GM10248 (cell line): ENCODE measurements around the gene ANKRD30B.
"Not testable (repeated sequence)": the region's sequence is repeated elsewhere in the genome, so short reads cannot be mapped to it uniquely, and the experiment has no call there.

Experiments
- CTCF ChIA-PET: fragments of 300-600 bp; sonication (Branson Sonifier 250); formaldehyde crosslinking; extraction: SDS; loops from one replicate; lab custom pipeline; 2021; ENCODE audit warnings: antibody characterized with exemption; lab: Yijun Ruan, JAX
- POLR2A ChIA-PET: fragments of 350-650 bp; sonication (Branson Sonifier 250); formaldehyde crosslinking; extraction: SDS; loops from one replicate; lab custom pipeline; 2020; ENCODE audit warnings: antibody characterized with exemption; lab: Yijun Ruan, JAX
- DNase-seq: peaks from one replicate; pipeline ENCODE4 v3.0.0; 2012; ENCODE audit errors: extremely low spot score
- CTCF ChIP-seq: IDR thresholded peaks from 2 replicates; pipeline ENCODE4 v1.5.1; 2012; ENCODE audit warnings: mild to moderate bottlenecking, low read depth; ENCODE audit errors: extremely low read depth, missing control alignments, control extremely low read depth

Gene ANKRD30B

GRCh38 chr18:14768241-14768640 lies 20.3 kb downstream of the ANKRD30B start:
- no peak for DNase-seq
- ChIA-PET POLR2A (no interaction called here), CTCF (no interaction called here)
- no peak for TF ChIP-seq CTCF

GRCh38 chr18:14769381-14769780 lies 21.4 kb downstream of the ANKRD30B start:
- TF ChIP-seq CTCF, result no peak
- POLR2A ChIA-PET, result no interaction called here
- CTCF ChIA-PET, result no interaction called here
- DNase-seq, result no peak

GRCh38 chr18:14776801-14777200 lies 28.8 kb downstream of the ANKRD30B start:
- CTCF ChIA-PET, result no interaction called here
- no peak for TF ChIP-seq CTCF
- DNase-seq, result no peak
- POLR2A ChIA-PET, result no interaction called here

- TF ChIP-seq CTCF, result no peak
- CTCF ChIA-PET, result no interaction called here
- POLR2A ChIA-PET, result no interaction called here
- DNase-seq, result no peak
Observed at GRCh38 chr18:14781671-14782070, 33.7 kb downstream of the ANKRD30B start.

- POLR2A ChIA-PET, result no interaction called here
- CTCF ChIA-PET, result no interaction called here
- no peak for DNase-seq
- no peak for TF ChIP-seq CTCF
Observed at GRCh38 chr18:14784133-14784532, 36.2 kb downstream of the ANKRD30B start.

- DNase-seq, POLR2A ChIA-PET, CTCF ChIA-PET: not testable (repeated sequence)
Observed at GRCh38 chr18:14796876-14797275, 48.9 kb downstream of the ANKRD30B start.

GRCh38 chr18:14797969-14798764 lies 50.2 kb downstream of the ANKRD30B start:
- POLR2A ChIA-PET, CTCF ChIA-PET, DNase-seq: not testable (repeated sequence)

- DNase-seq, POLR2A ChIA-PET, CTCF ChIA-PET: not testable (repeated sequence)
Observed at GRCh38 chr18:14811081-14811480, 63.1 kb downstream of the ANKRD30B start.

- CTCF ChIA-PET, DNase-seq, POLR2A ChIA-PET: not testable (repeated sequence)
Observed at GRCh38 chr18:14826972-14827632, 79.1 kb downstream of the ANKRD30B start.

GRCh38 chr18:14841607-14842006 lies 93.6 kb downstream of the ANKRD30B start:
- CTCF ChIA-PET, DNase-seq, POLR2A ChIA-PET: not testable (repeated sequence)

GRCh38 chr18:14851533-14851932 lies 103.6 kb downstream of the ANKRD30B start:
- POLR2A ChIA-PET, DNase-seq, CTCF ChIA-PET: not testable (repeated sequence)

- POLR2A ChIA-PET, CTCF ChIA-PET, DNase-seq: not testable (repeated sequence)
Observed at GRCh38 chr18:14855634-14856033, 107.7 kb downstream of the ANKRD30B start.
